Astrocyte (in vitro differentiated cells and primary cell): ENCODE data around the gene LIMS1.
"Not testable (repeated sequence)": the region's sequence is repeated elsewhere in the genome, so short reads cannot be mapped to it uniquely, and the experiment has no call there.

Experiments used
- CTCF ChIP-seq: IDR thresholded peaks from 2 replicates; pipeline ENCODE4 v1.5.1; 2011; ENCODE audit warnings: low read depth, mild to moderate bottlenecking, inconsistent platforms, low read length, moderate library complexity; ENCODE audit not compliant: insufficient read depth
- EZH2 ChIP-seq: IDR thresholded peaks from 2 replicates; pipeline ENCODE4 v1.6.1; 2012; ENCODE audit warnings: mild to moderate bottlenecking, low read length, inconsistent platforms; ENCODE audit not compliant: insufficient read depth

DNA sequence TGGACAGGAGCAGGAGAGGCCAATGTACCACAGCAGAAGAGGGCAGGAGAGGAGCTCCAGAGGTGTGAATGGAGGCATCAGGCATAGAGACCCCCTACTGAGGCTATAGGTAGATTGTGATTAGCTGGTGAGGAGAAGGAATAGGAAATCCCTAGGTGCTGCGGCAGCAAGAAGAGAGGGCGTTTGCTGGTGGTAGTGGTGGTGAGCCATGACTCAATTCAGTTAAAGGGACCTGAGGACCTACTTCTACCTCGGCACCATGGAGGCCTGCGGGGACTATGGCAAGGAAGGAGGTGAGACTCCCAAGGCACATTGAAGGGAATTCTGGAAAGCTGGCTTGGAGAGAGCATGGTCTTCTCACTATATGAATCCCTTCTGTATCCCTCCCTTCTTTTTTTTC lies 127.2 kb downstream of the LIMS1 start:
- not testable (repeated sequence) for TF ChIP-seq CTCF, EZH2
